Activated CD4-positive, alpha-beta T cell treated with anti-CD3 and anti-CD28 coated beads, Interleukin-2, amount 50 U/mL, for 4 hours (primary cell): ENCODE results near the gene LRP11.
"Not testable (repeated sequence)": the region's sequence is repeated elsewhere in the genome, so short reads cannot be mapped to it uniquely, and the experiment has no call there.

Source experiments
- DNase-seq, 2 experiments: peaks; one replicate each; pipeline ENCODE4 v3.0.0-alpha.2; 2020

Gene LRP11

GRCh38 chr6:149897855-149898744 is 33.9 kb upstream of the LRP11 start, which contains the start of gene RAET1E:
Gene RAET1E, minus strand, starts transcription at chr6:149898113. Its CDS starts 7,212 bp downstream, at chr6:149890901.
- no peak for DNase-seq

- DNase-seq, result no peak
Measured at GRCh38 chr6:149897015-149897697, 33.0 kb upstream of the LRP11 start.

GRCh38 chr6:149896491-149896890 is 32.3 kb upstream of the LRP11 start:
- DNase-seq, result no peak

- DNase-seq, result peak; percentile 16 to 20
Measured at GRCh38 chr6:149895833-149896271, 31.7 kb upstream of the LRP11 start.

GRCh38 chr6:149895048-149895590 is 31.0 kb upstream of the LRP11 start:
- no peak for DNase-seq

GRCh38 chr6:149891864-149892263 is 27.7 kb upstream of the LRP11 start:
- DNase-seq, result not testable (repeated sequence)

- no peak for DNase-seq
Measured at GRCh38 chr6:149891259-149891658, 27.1 kb upstream of the LRP11 start.

GRCh38 chr6:149890629-149891045 is 26.5 kb upstream of the LRP11 start:
- DNase-seq, result no peak

- no peak for DNase-seq
Measured at GRCh38 chr6:149889326-149889725, 25.2 kb upstream of the LRP11 start.

- no peak for DNase-seq
Measured at GRCh38 chr6:149888659-149889058, 24.5 kb upstream of the LRP11 start.

GRCh38 chr6:149888093-149888492 is 23.9 kb upstream of the LRP11 start:
- DNase-seq, result no peak

GRCh38 chr6:149887343-149887742 is 23.2 kb upstream of the LRP11 start:
- no peak for DNase-seq

GRCh38 chr6:149885888-149886287 is 21.7 kb upstream of the LRP11 start:
- no peak for DNase-seq

- no peak for DNase-seq
Measured at GRCh38 chr6:149884617-149885016, 20.5 kb upstream of the LRP11 start.

GRCh38 chr6:149884215-149884614 is 20.1 kb upstream of the LRP11 start:
- DNase-seq, result no peak

GRCh38 chr6:149881860-149882259 is 17.7 kb upstream of the LRP11 start:
- no peak for DNase-seq

GRCh38 chr6:149881066-149881766 is 17.1 kb upstream of the LRP11 start:
- no peak for DNase-seq

- no peak for DNase-seq
Measured at GRCh38 chr6:149877659-149878058, 13.5 kb upstream of the LRP11 start.

GRCh38 chr6:149876241-149876933 is 12.2 kb upstream of the LRP11 start:
- no peak for DNase-seq

GRCh38 chr6:149872233-149872632 is 8.1 kb upstream of the LRP11 start:
- no peak for DNase-seq

GRCh38 chr6:149871182-149871581 is 7.0 kb upstream of the LRP11 start:
- DNase-seq, result no peak

GRCh38 chr6:149869275-149869892 is 5.2 kb upstream of the LRP11 start:
- no peak for DNase-seq
